Astrocyte (in vitro differentiated cells and primary cell): ENCODE measurements around the gene LIN28B. TPM values are rescaled to one million over a fixed set of nuclear protein-coding genes. Genes with fewer than 3 reads are reported as not detected.
A peak's percentile ranks its signal among the peaks of the same experiment; 100 is the strongest.
"Not testable (repeated sequence)": the region's sequence is repeated elsewhere in the genome, so short reads cannot be mapped to it uniquely, and the experiment has no call there.

Experiments used
- DNase-seq: peaks from one replicate; pipeline ENCODE4 v3.0.0-alpha.2; 2010; ENCODE audit warnings: low read depth
- FAIRE-seq: peaks from 2 replicates; lab custom pipeline; 2011; peaks lifted over from hg19 to GRCh38; lab: Jason Lieb, UNC
- H2AFZ ChIP-seq: 2 replicates; pipeline ENCODE4 v1.6.0; 2012; ENCODE audit warnings: low read depth, low read length, inconsistent platforms
- H3K27ac ChIP-seq: 2 replicates; pipeline ENCODE4 v1.5.1; 2011; ENCODE audit warnings: low read depth, low read length, inconsistent platforms
- H3K27me3 ChIP-seq: 2 replicates; pipeline ENCODE4 v1.6.0; 2011; ENCODE audit warnings: low read length, inconsistent platforms; ENCODE audit not compliant: insufficient read depth
- H3K36me3 ChIP-seq: 2 replicates; pipeline ENCODE4 v1.5.1; 2011; ENCODE audit warnings: low read length, inconsistent platforms; ENCODE audit not compliant: insufficient read depth
- H3K4me1 ChIP-seq: 2 replicates; pipeline ENCODE4 v1.5.1; 2011; ENCODE audit warnings: low read length, inconsistent platforms; ENCODE audit not compliant: insufficient read depth
- H3K4me2 ChIP-seq: 2 replicates; pipeline ENCODE4 v1.6.0; 2012; ENCODE audit warnings: low read length, inconsistent platforms
- H3K4me3 ChIP-seq: 2 replicates; pipeline ENCODE4 v1.5.1; 2011; ENCODE audit warnings: low read depth, mild to moderate bottlenecking, low read length, inconsistent platforms; ENCODE audit not compliant: insufficient read depth
- H3K79me2 ChIP-seq: 2 replicates; pipeline ENCODE4 v1.6.0; 2012; ENCODE audit warnings: mild to moderate bottlenecking, low read length, inconsistent platforms; ENCODE audit not compliant: insufficient read depth
- H3K9ac ChIP-seq: 2 replicates; pipeline ENCODE4 v1.6.0; 2012; ENCODE audit warnings: mild to moderate bottlenecking, low read length, inconsistent platforms
- H3K9me3 ChIP-seq: 2 replicates; pipeline ENCODE4 v1.5.1; 2012; ENCODE audit warnings: low read depth, mild to moderate bottlenecking, low read length, inconsistent platforms; ENCODE audit not compliant: insufficient read depth
- H4K20me1 ChIP-seq: 2 replicates; pipeline ENCODE4 v1.6.0; 2012; ENCODE audit warnings: low read length, inconsistent platforms; ENCODE audit not compliant: insufficient read depth
- H3K27ac Mint-ChIP-seq: one replicate; pipeline ENCODE4 v1.8.0; 2021; ENCODE audit warnings: mild to moderate bottlenecking, mixed read lengths; ENCODE audit not compliant: unreplicated experiment
- H3K27me3 Mint-ChIP-seq: one replicate; pipeline ENCODE4 v1.8.0; 2021; ENCODE audit warnings: low read depth, mixed read lengths; ENCODE audit not compliant: unreplicated experiment
- H3K36me3 Mint-ChIP-seq: one replicate; pipeline ENCODE4 v1.8.0; 2021; ENCODE audit warnings: low read depth, mixed read lengths; ENCODE audit not compliant: unreplicated experiment
- H3K4me1 Mint-ChIP-seq: one replicate; pipeline ENCODE4 v1.8.0; 2021; ENCODE audit warnings: low read depth, mixed read lengths; ENCODE audit not compliant: unreplicated experiment
- H3K4me3 Mint-ChIP-seq: one replicate; pipeline ENCODE4 v1.8.0; 2021; ENCODE audit warnings: mild to moderate bottlenecking, moderate library complexity, mixed read lengths; ENCODE audit not compliant: unreplicated experiment
- H3K9me3 Mint-ChIP-seq: one replicate; pipeline ENCODE4 v1.8.0; 2021; ENCODE audit warnings: mild to moderate bottlenecking, mixed read lengths; ENCODE audit not compliant: unreplicated experiment
- CTCF ChIP-seq: IDR thresholded peaks from 2 replicates; pipeline ENCODE4 v1.5.1; 2011; ENCODE audit warnings: low read depth, mild to moderate bottlenecking, inconsistent platforms, low read length, moderate library complexity; ENCODE audit not compliant: insufficient read depth
- EZH2 ChIP-seq: IDR thresholded peaks from 2 replicates; pipeline ENCODE4 v1.6.1; 2012; ENCODE audit warnings: mild to moderate bottlenecking, low read length, inconsistent platforms; ENCODE audit not compliant: insufficient read depth
- total RNA-seq: library from RNA; stranded (reverse); gene quantifications from 2 replicates; pipeline ENCODE4 v1.2.1, GENCODE V29; 2021

LIN28B gene
- total RNA-seq, 1 donor from 2014 or later, result 29.0 TPM

GRCh38 chr6:104953400-104954189, 3.3 kb upstream of the LIN28B start:
- H3K79me2 ChIP-seq, H2AFZ ChIP-seq, H3K27ac ChIP-seq, H3K4me2 ChIP-seq, H3K36me3 Mint-ChIP-seq, H3K9me3 Mint-ChIP-seq, H3K9ac ChIP-seq, H3K36me3 ChIP-seq, FAIRE-seq, H3K27me3 Mint-ChIP-seq, H3K9me3 ChIP-seq, H3K4me3 ChIP-seq, DNase-seq, H4K20me1 ChIP-seq, H3K4me1 ChIP-seq: not testable (repeated sequence)
- H3K27me3 ChIP-seq, result peaks cover 82% of the 10 kb centered on the region
- Mint-ChIP-seq H3K27ac (peak overlapping the region; percentile 98), H3K4me3 (peak overlapping the region; percentile 89), H3K4me1 (peaks cover 18% of the 10 kb centered on the region)
- TF ChIP-seq EZH2, result peak; percentile 3

- H3K9me3 ChIP-seq, result peaks cover 4% of the 10 kb centered on the region
- H3K9ac ChIP-seq, result no peak overlapping the region
- Mint-ChIP-seq H3K9me3 (no peaks in the 10 kb centered on the region), H3K36me3 (no peaks in the 10 kb centered on the region), H3K27ac (peak overlapping the region; percentile 60), H3K27me3 (no peaks in the 10 kb centered on the region), H3K4me1 (peaks cover 18% of the 10 kb centered on the region), H3K4me3 (peak overlapping the region; percentile 89)
- no peaks in the 10 kb centered on the region for H4K20me1 ChIP-seq
- peaks cover 84% of the 10 kb centered on the region for H3K27me3 ChIP-seq
- no peaks in the 10 kb centered on the region for H3K36me3 ChIP-seq
- no peak overlapping the region for H3K4me2 ChIP-seq
- H3K79me2 ChIP-seq, result no peaks in the 10 kb centered on the region
- H3K4me3 ChIP-seq, result no peak overlapping the region
- TF ChIP-seq CTCF (no peak), EZH2 (no peak)
- no peaks in the 10 kb centered on the region for H3K4me1 ChIP-seq
- FAIRE-seq (no peak), DNase-seq (no peak)
- H2AFZ ChIP-seq, result no peak overlapping the region
- H3K27ac ChIP-seq, result no peak overlapping the region
These were observed 2.6 kb upstream of the LIN28B start for GRCh38 chr6:104954190-104954797.

- TF ChIP-seq CTCF (no peak), EZH2 (no peak)
- no peak overlapping the region for H3K9ac ChIP-seq
- H3K4me2 ChIP-seq, result no peak overlapping the region
- Mint-ChIP-seq H3K4me3 (peak overlapping the region; percentile 81), H3K4me1 (peaks cover 20% of the 10 kb centered on the region), H3K27me3 (no peaks in the 10 kb centered on the region), H3K27ac (peak overlapping the region; percentile 67), H3K36me3 (no peaks in the 10 kb centered on the region), H3K9me3 (no peaks in the 10 kb centered on the region)
- H3K9me3 ChIP-seq, result peaks cover 4% of the 10 kb centered on the region
- FAIRE-seq, result no peak
- H3K4me3 ChIP-seq, result no peak overlapping the region
- H2AFZ ChIP-seq, result no peak overlapping the region
- H3K27me3 ChIP-seq, result peaks cover 83% of the 10 kb centered on the region
- no peaks in the 10 kb centered on the region for H4K20me1 ChIP-seq
- no peak for DNase-seq
- no peaks in the 10 kb centered on the region for H3K4me1 ChIP-seq
- no peaks in the 10 kb centered on the region for H3K79me2 ChIP-seq
- no peak overlapping the region for H3K27ac ChIP-seq
- no peaks in the 10 kb centered on the region for H3K36me3 ChIP-seq
These were observed 1.4 kb upstream of the LIN28B start for GRCh38 chr6:104955491-104955890.
